ENCODE measurements around the gene CPXM2. TPM values are rescaled to one million over a fixed set of nuclear protein-coding genes. Genes with fewer than 3 reads are reported as not detected.

CPXM2 gene
- total RNA-seq, 1 experiment from 2014 or later: not detected

GRCh38 chr10:123800289-123800688 lies 91.3 kb downstream of the CPXM2 start:
- no peak overlapping the region for H2AFZ ChIP-seq (ENCODE audit: low read length)
- no peak for DNase-seq

GRCh38 chr10:123798856-123799255 lies 92.8 kb downstream of the CPXM2 start:
- Histone ChIP-seq H3K9ac (ENCODE audit: low read length) (no peak overlapping the region), H3F3A (ENCODE audit: low read length, unreplicated experiment) (no peaks in the 10 kb centered on the region), H3K4me3 (ENCODE audit: low read length) (no peak overlapping the region), H3K36me3 (ENCODE audit: low read depth, low read length) (no peaks in the 10 kb centered on the region), H4K20me1 (ENCODE audit: low read length) (no peaks in the 10 kb centered on the region), H3K9me2 (replicated peaks; ENCODE audit: low read length) (no peaks in the 10 kb centered on the region), H3K27me3 (ENCODE audit: low read length) (peaks cover 14% of the 10 kb centered on the region), H3K4me1 (ENCODE audit: insufficient read depth, low read length) (no peaks in the 10 kb centered on the region), H3K27ac (ENCODE audit: low read length) (no peak overlapping the region), H3K79me2 (ENCODE audit: low read length) (no peaks in the 10 kb centered on the region), H2AFZ (ENCODE audit: low read length) (no peak overlapping the region), H3K9me3 (ENCODE audit: low read length) (no peaks in the 10 kb centered on the region), H3K4me2 (ENCODE audit: low read length) (no peak overlapping the region)
- no peak for DNase-seq
- no peak for ATAC-seq
- TF ChIP-seq EZH2 (IDR thresholded peaks at IDR 0.05; ENCODE audit: low read length, unreplicated experiment) (no peak), CTCF (conservative IDR thresholded peaks at IDR 0.05; ENCODE audit: low read depth, low read length) (no peak), EZH2phosphoT487 (IDR thresholded peaks at IDR 0.05; ENCODE audit: borderline replicate concordance, low read length) (no peak)
- POLR2A ChIA-PET (ENCODE audit: unreplicated experiment): no interaction called here
- CTCF ChIA-PET: no interaction called here
- intact Hi-C loops (cut with micrococcal nuclease): no loop called here
- BruUV-seq (replicated peaks): no TSS peak

More at GRCh38 chr10:123800289-123800688, 91.3 kb downstream of the CPXM2 start:
- no TSS peak for BruUV-seq (replicated peaks)
- H3K36me3 ChIP-seq (ENCODE audit: low read depth, low read length): no peaks in the 10 kb centered on the region
- TF ChIP-seq EZH2 (IDR thresholded peaks at IDR 0.05; ENCODE audit: low read length, unreplicated experiment) (no peak), CTCF (conservative IDR thresholded peaks at IDR 0.05; ENCODE audit: low read depth, low read length) (no peak), EZH2phosphoT487 (IDR thresholded peaks at IDR 0.05; ENCODE audit: borderline replicate concordance, low read length) (no peak)
- H3K4me3 ChIP-seq (ENCODE audit: low read length): no peak overlapping the region
- H3K27me3 ChIP-seq (ENCODE audit: low read length): peaks cover 14% of the 10 kb centered on the region
- H3F3A ChIP-seq (ENCODE audit: low read length, unreplicated experiment): no peaks in the 10 kb centered on the region
- intact Hi-C loops (cut with micrococcal nuclease): no loop called here
- ChIA-PET POLR2A (ENCODE audit: unreplicated experiment) (no interaction called here), CTCF (no interaction called here)
- no peaks in the 10 kb centered on the region for H3K79me2 ChIP-seq (ENCODE audit: low read length)
- H3K9me3 ChIP-seq (ENCODE audit: low read length): no peaks in the 10 kb centered on the region
- no peak for ATAC-seq
- H3K27ac ChIP-seq (ENCODE audit: low read length): no peak overlapping the region
- no peaks in the 10 kb centered on the region for H3K4me1 ChIP-seq (ENCODE audit: insufficient read depth, low read length)
- H3K4me2 ChIP-seq (ENCODE audit: low read length): no peak overlapping the region
- no peak overlapping the region for H3K9ac ChIP-seq (ENCODE audit: low read length)
- H4K20me1 ChIP-seq (ENCODE audit: low read length): no peaks in the 10 kb centered on the region
- no peaks in the 10 kb centered on the region for H3K9me2 ChIP-seq (replicated peaks; ENCODE audit: low read length)

- Histone ChIP-seq H3K27ac (ENCODE audit: low read length) (no peak overlapping the region), H3K9me3 (ENCODE audit: low read length) (no peaks in the 10 kb centered on the region), H3K27me3 (ENCODE audit: low read length) (peaks cover 20% of the 10 kb centered on the region), H3K4me1 (ENCODE audit: insufficient read depth, low read length) (no peaks in the 10 kb centered on the region), H3F3A (ENCODE audit: low read length, unreplicated experiment) (no peaks in the 10 kb centered on the region), H3K9me2 (replicated peaks; ENCODE audit: low read length) (no peaks in the 10 kb centered on the region), H3K4me2 (ENCODE audit: low read length) (no peak overlapping the region), H4K20me1 (ENCODE audit: low read length) (no peaks in the 10 kb centered on the region), H3K4me3 (ENCODE audit: low read length) (no peak overlapping the region), H2AFZ (ENCODE audit: low read length) (no peak overlapping the region), H3K9ac (ENCODE audit: low read length) (no peak overlapping the region), H3K36me3 (ENCODE audit: low read depth, low read length) (no peaks in the 10 kb centered on the region), H3K79me2 (ENCODE audit: low read length) (no peaks in the 10 kb centered on the region)
- no TSS peak for BruUV-seq (replicated peaks)
- DNase-seq (no peak), ATAC-seq (no peak)
- intact Hi-C loops (cut with micrococcal nuclease): no loop called here
- TF ChIP-seq EZH2 (IDR thresholded peaks at IDR 0.05; ENCODE audit: low read length, unreplicated experiment) (no peak), EZH2phosphoT487 (IDR thresholded peaks at IDR 0.05; ENCODE audit: borderline replicate concordance, low read length) (no peak), CTCF (conservative IDR thresholded peaks at IDR 0.05; ENCODE audit: low read depth, low read length) (no peak)
- ChIA-PET POLR2A (ENCODE audit: unreplicated experiment) (no interaction called here), CTCF (no interaction called here)
These were observed 93.8 kb downstream of the CPXM2 start for GRCh38 chr10:123797813-123798212.
